Hippocampal formation (tissue), 2 donors: ENCODE data around the gene TRMT112.
A peak's percentile ranks its signal among the peaks of the same experiment; 100 is the strongest.

Experiments used
- DNase-seq, 2 donors: peaks; one replicate each; lab custom pipeline; 2025; lab: John Stamatoyannopoulos, UW

Gene TRMT112

GRCh38 chr11:64351136-64351631, 33.8 kb upstream of the TRMT112 start:
- DNase-seq = no peak

- no peak for DNase-seq
These were observed 32.0 kb upstream of the TRMT112 start for GRCh38 chr11:64349404-64349803.

- no peak for DNase-seq
These were observed 31.6 kb upstream of the TRMT112 start for GRCh38 chr11:64349025-64349387.

- DNase-seq = no peak
These were observed 31.1 kb upstream of the TRMT112 start for GRCh38 chr11:64348383-64349024.

- DNase-seq = no peak
These were observed 30.0 kb upstream of the TRMT112 start for GRCh38 chr11:64347193-64347867.

GRCh38 chr11:64344787-64345186, 27.4 kb upstream of the TRMT112 start:
- DNase-seq = no peak

- no peak for DNase-seq
These were observed 26.6 kb upstream of the TRMT112 start for GRCh38 chr11:64343767-64344559.

- DNase-seq = no peak
These were observed 25.7 kb upstream of the TRMT112 start for GRCh38 chr11:64342869-64343745.

GRCh38 chr11:64341851-64342791, 24.8 kb upstream of the TRMT112 start:
- DNase-seq = peak; percentile 31 to 62

GRCh38 chr11:64341429-64341828, 24.1 kb upstream of the TRMT112 start:
- DNase-seq = no peak

GRCh38 chr11:64340671-64341335, 23.4 kb upstream of the TRMT112 start:
- no peak for DNase-seq

GRCh38 chr11:64339754-64340408, 22.5 kb upstream of the TRMT112 start, which contains the start of gene CCDC88B:
TSS of gene CCDC88B (plus strand) at chr11:64340204. CDS start at chr11:64340267, 63 bp downstream.
- DNase-seq = no peak

- no peak for DNase-seq
These were observed 21.9 kb upstream of the TRMT112 start for GRCh38 chr11:64339286-64339685.

- DNase-seq = no peak
These were observed 21.4 kb upstream of the TRMT112 start for GRCh38 chr11:64338716-64339115.

- DNase-seq = no peak
These were observed 20.3 kb upstream of the TRMT112 start for GRCh38 chr11:64337538-64338249.

- no peak for DNase-seq
These were observed 17.7 kb upstream of the TRMT112 start for GRCh38 chr11:64334764-64335735.

GRCh38 chr11:64333556-64333955, 16.2 kb upstream of the TRMT112 start:
- no peak for DNase-seq
